Spleen (tissue), 7 donors: ENCODE results near the gene AUH.

Experiments used
- CTCF ChIP-seq, 11 experiments: fragments of 200-600 bp in 7 of 11; fragments of 450-650 bp in 4 of 11; sonication (generic) in 4 of 11; IDR thresholded peaks in 8 of 11; conservative IDR thresholded peaks in 3 of 11; 1 replicate in 7 of 11; 2 replicates in 4 of 11; pipeline versions ENCODE4 v1.4.0 to v1.8.0; 2016 to 2021; ENCODE audit warnings: antibody characterized with exemption in 11 of 11, inconsistent platforms in 4 of 11, mild to moderate bottlenecking in 1 of 11
- POLR2AphosphoS5 ChIP-seq, 3 donors: sonication (generic); formaldehyde crosslinking; IDR thresholded peaks; one replicate each; pipeline ENCODE4 v1.5.1; 2017; ENCODE audit warnings: antibody characterized with exemption in 3 of 3
- donor health status: DM: no; HTN: no; CAD: no; lungs with moderate emphysema.
- donor health status: DM: no; HTN: no; CAD: no.
- donor health status: DM: no; HTN: no; CAD: no.

GRCh38 chr9:91333551-91333950 lies 28.2 kb downstream of the AUH start:
- TF ChIP-seq CTCF (IDR thresholded peaks at IDR 0.05 in 8 of 11, conservative IDR thresholded peaks at IDR 0.05 in 3 of 11) (no peak), POLR2AphosphoS5 (IDR thresholded peaks at IDR 0.05) (no peak)
